ENCODE measurements around the gene CATSPERD.

DNA sequence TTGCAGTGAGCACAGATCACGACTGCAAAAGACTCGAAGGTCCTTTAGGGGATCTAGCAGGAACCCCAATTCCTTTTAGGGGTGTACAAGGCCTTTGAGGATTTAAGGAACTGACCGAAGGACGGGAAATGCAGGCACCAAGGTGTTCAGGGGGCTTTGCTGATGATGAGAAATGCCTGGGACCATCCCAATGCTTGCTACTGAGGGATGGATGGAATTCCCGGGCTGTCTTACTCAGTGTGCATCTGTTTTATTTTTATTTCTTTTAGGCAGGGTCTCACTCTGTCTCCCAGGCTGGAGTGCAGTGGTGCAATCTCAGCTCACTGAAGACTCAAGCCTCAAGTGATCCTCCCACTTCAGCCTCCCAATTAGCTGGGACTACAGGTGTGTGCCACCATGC lies 52.8 kb downstream of the CATSPERD start:
- no peak for TF ChIP-seq EZH2 (IDR thresholded peaks at IDR 0.05; ENCODE audit: insufficient read depth, low read length)
- TF ChIP-seq, protein P1, sequence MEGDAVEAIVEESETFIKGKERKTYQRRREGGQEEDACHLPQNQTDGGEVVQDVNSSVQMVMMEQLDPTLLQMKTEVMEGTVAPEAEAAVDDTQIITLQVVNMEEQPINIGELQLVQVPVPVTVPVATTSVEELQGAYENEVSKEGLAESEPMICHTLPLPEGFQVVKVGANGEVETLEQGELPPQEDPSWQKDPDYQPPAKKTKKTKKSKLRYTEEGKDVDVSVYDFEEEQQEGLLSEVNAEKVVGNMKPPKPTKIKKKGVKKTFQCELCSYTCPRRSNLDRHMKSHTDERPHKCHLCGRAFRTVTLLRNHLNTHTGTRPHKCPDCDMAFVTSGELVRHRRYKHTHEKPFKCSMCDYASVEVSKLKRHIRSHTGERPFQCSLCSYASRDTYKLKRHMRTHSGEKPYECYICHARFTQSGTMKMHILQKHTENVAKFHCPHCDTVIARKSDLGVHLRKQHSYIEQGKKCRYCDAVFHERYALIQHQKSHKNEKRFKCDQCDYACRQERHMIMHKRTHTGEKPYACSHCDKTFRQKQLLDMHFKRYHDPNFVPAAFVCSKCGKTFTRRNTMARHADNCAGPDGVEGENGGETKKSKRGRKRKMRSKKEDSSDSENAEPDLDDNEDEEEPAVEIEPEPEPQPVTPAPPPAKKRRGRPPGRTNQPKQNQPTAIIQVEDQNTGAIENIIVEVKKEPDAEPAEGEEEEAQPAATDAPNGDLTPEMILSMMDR (IDR thresholded peaks at IDR 0.05; ENCODE audit: insufficient read depth, low read depth, low read length): no peak
